Sigmoid colon (tissue), 7 donors: ENCODE measurements around the gene SDK1. TPM values are rescaled to one million over a fixed set of nuclear protein-coding genes. Genes with fewer than 3 reads are reported as not detected.

Experiments
- DNase-seq: peaks from one replicate; pipeline ENCODE4 v3.0.0-alpha.2; 2019
- H3K27ac ChIP-seq, 4 donors: fragments of 200-600 bp; sonication (generic); one replicate each; pipeline ENCODE4 v1.5.1; 2016 to 2019; ENCODE audit warnings: mild to moderate bottlenecking in 1 of 4
- H3K27me3 ChIP-seq, 3 donors: fragments of 200-600 bp; sonication (generic); one replicate each; pipeline ENCODE4 v1.5.1; 2019; ENCODE audit warnings: mild to moderate bottlenecking in 1 of 3
- H3K36me3 ChIP-seq, 4 donors: fragments of 200-600 bp; sonication (generic); one replicate each; pipeline ENCODE4 v1.5.1; 2016 to 2019
- H3K4me1 ChIP-seq, 4 donors: fragments of 200-600 bp; sonication (generic); one replicate each; pipeline ENCODE4 v1.5.1; 2017 to 2019
- H3K4me3 ChIP-seq, 4 donors: fragments of 200-600 bp; sonication (generic); one replicate each; pipeline ENCODE4 v1.5.1; 2017 to 2019; ENCODE audit warnings: mild to moderate bottlenecking in 2 of 4, moderate library complexity in 1 of 4
- H3K9me3 ChIP-seq, 4 donors: fragments of 200-600 bp in 3 of 4; sonication (generic) in 3 of 4; one replicate each; pipeline versions ENCODE4 v1.5.1 to v1.6.1; 2013 to 2019
- CTCF ChIP-seq, 4 experiments: fragments of 450-650 bp in 3 of 4; fragments of 200-600 bp in 1 of 4; IDR thresholded peaks; one replicate each; pipeline ENCODE4 v1.5.1; 2016 to 2019; ENCODE audit warnings: antibody characterized with exemption in 4 of 4, mild to moderate bottlenecking in 3 of 4, moderate library complexity in 2 of 4
- EP300 ChIP-seq, 4 donors: sonication (generic); formaldehyde crosslinking; IDR thresholded peaks; one replicate each; pipeline ENCODE4 v1.6.1; 2017; ENCODE audit warnings: antibody characterized with exemption in 4 of 4
- POLR2A ChIP-seq, 2 donors: fragments of 450-650 bp; IDR thresholded peaks; one replicate each; pipeline ENCODE4 v1.6.1; 2016; ENCODE audit warnings: antibody characterized with exemption in 2 of 2, mild to moderate bottlenecking in 2 of 2, moderate library complexity in 2 of 2
- POLR2AphosphoS5 ChIP-seq, 4 donors: sonication (generic); formaldehyde crosslinking; IDR thresholded peaks; one replicate each; pipeline ENCODE4 v1.6.1; 2017; ENCODE audit warnings: antibody characterized with exemption in 4 of 4
- WGBS, 2 donors: extraction: QIAGEN DNeasy Blood & Tissue Kit; methylation state at CpG; one replicate each; pipeline ENCODE4 v1.1.7; 2013; 5-methylcytosine and 5-hydroxymethylcytosine counted together
- intact Hi-C: fragments of 100-400 bp; cut with DNase I; formaldehyde crosslinking; loops from one replicate; pipeline ENCODE4 v1.15.1; 2023
- polyA plus RNA-seq, 3 donors: library from polyadenylated mRNA; stranded (reverse); fragments of 200-250 nt; gene quantifications; one replicate each; pipeline ENCODE4 v1.2.3, GENCODE V29; 2013
- total RNA-seq, 4 donors: library from RNA; depleted of rRNA; stranded (reverse); fragments of >200 nt; gene quantifications; one replicate each; pipeline ENCODE4 v1.1.0, GENCODE V29; 2016
- donor health status: healthy with polysubstance abuse.
- donor health status: Bipolar disorder and iron deficiency.
- donor health status: healthy.

Gene SDK1
- total and polyA plus RNA-seq, 7 donors: under 0.01 to 23.0 (median 10.0) TPM; not detected in 1

DNA sequence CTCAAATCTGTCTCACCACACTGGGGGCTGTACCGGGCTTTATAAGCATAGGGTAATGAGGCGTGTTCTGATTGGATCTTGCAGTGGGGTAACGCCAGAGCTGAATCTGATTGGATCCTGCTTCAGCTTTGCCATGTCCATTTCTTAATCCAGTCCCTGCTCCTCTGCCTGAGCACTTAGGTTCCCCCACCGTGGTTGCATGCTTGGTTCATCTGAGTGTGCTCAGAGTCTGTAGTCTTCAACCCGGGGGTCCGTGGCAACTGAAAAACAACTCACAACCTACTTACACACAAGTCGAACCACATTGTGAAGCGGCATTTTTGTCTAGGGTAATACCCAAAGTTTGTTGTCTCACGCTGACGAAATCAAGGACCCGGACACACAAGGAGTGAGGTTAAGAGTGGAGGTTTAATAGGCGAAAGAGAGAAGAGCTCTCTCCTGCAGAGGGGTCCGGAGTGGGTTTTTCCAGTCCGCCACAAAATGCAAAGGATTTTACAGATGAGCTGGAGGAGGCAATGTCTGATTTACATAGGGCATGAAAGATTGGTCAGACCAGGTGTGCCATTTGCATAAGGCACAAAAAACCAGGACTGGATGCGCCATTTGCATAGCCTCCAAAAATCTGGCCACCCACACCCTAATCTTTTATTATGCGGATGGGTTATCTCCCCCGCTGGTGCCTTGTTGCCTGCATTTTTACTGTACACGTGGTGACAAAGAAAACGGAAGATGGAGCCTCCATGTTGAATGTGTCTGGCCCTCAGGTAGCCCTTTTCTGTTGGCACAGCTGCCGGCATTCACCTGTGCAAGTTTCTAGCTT is 739.3 kb downstream of the SDK1 start:
- WGBS, 2 donors: 87 to 89% methylated on average over 20 of the region's 20 CpGs

GRCh38 chr7:4042402-4043045 is 741.5 kb downstream of the SDK1 start:
- H3K36me3 ChIP-seq: no peaks in the 10 kb centered on the region
- TF ChIP-seq CTCF (IDR thresholded peaks at IDR 0.05): no peak
- no peak for TF ChIP-seq POLR2AphosphoS5 (IDR thresholded peaks at IDR 0.05)
- no peak for TF ChIP-seq EP300 (IDR thresholded peaks at IDR 0.05)
- TF ChIP-seq POLR2A (IDR thresholded peaks at IDR 0.05): no peak
- no peak overlapping the region for H3K27ac ChIP-seq
- WGBS, 2 donors: 74 to 81% methylated on average over 11 of the region's 11 CpGs
- intact Hi-C loops: no loop called here
- no peaks in the 10 kb centered on the region for H3K9me3 ChIP-seq
- no peaks in the 10 kb centered on the region for H3K4me1 ChIP-seq
- H3K4me3 ChIP-seq: no peak overlapping the region
- H3K27me3 ChIP-seq: no peaks in the 10 kb centered on the region
- DNase-seq: no peak

More for the DNA sequence above, 739.3 kb downstream of the SDK1 start:
- H3K36me3 ChIP-seq: no peaks in the 10 kb centered on the region
- no peak overlapping the region for H3K27ac ChIP-seq
- H3K9me3 ChIP-seq: no peaks in the 10 kb centered on the region
- no peak for DNase-seq
- H3K4me1 ChIP-seq: no peaks in the 10 kb centered on the region
- H3K27me3 ChIP-seq: no peaks in the 10 kb centered on the region
- no peak for TF ChIP-seq CTCF (IDR thresholded peaks at IDR 0.05)
- no peak for TF ChIP-seq POLR2AphosphoS5 (IDR thresholded peaks at IDR 0.05)
- no peak for TF ChIP-seq POLR2A (IDR thresholded peaks at IDR 0.05)
- no peak for TF ChIP-seq EP300 (IDR thresholded peaks at IDR 0.05)
- intact Hi-C loops: no loop called here
- no peak overlapping the region for H3K4me3 ChIP-seq

DNA sequence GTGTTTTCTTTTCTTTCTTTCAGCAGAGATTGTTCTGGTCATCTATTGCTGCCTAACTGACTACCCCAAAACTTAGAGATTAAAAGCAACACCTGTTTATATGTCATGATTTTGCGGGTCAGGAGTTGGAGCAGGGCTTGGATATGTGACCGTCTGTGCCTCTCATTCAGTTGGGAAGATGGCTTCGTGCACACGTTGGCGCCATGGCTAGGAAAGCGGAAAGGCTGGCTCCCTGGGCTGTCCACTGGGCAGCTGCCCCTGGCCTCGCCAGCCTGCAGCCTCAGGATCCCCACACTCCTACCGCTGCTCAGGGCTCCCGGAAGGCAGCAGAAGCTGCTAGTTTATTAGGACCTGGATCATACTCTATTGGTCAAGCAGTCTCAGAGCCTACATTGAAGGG is 742.9 kb downstream of the SDK1 start:
- H3K27ac ChIP-seq: no peak overlapping the region
- DNase-seq: no peak
- H3K4me1 ChIP-seq: no peaks in the 10 kb centered on the region
- H3K36me3 ChIP-seq: no peaks in the 10 kb centered on the region
- no peaks in the 10 kb centered on the region for H3K9me3 ChIP-seq
- no peak overlapping the region for H3K4me3 ChIP-seq
- no peaks in the 10 kb centered on the region for H3K27me3 ChIP-seq
- intact Hi-C loops: no loop called here
- WGBS, 2 donors: 94% methylated on average over 9 of the region's 9 CpGs
- TF ChIP-seq POLR2AphosphoS5 (IDR thresholded peaks at IDR 0.05) (no peak), CTCF (IDR thresholded peaks at IDR 0.05) (no peak), POLR2A (IDR thresholded peaks at IDR 0.05) (no peak), EP300 (IDR thresholded peaks at IDR 0.05) (no peak)

GRCh38 chr7:4045450-4045849 is 744.4 kb downstream of the SDK1 start:
- Histone ChIP-seq H3K4me1 (no peaks in the 10 kb centered on the region), H3K4me3 (no peak overlapping the region), H3K27ac (no peak overlapping the region), H3K9me3 (no peaks in the 10 kb centered on the region), H3K27me3 (no peaks in the 10 kb centered on the region), H3K36me3 (no peaks in the 10 kb centered on the region)
- DNase-seq: no peak
- 95 to 96% methylated on average over 15 of the region's 15 CpGs for WGBS, 2 donors
- intact Hi-C loops: no loop called here
- TF ChIP-seq CTCF (IDR thresholded peaks at IDR 0.05) (no peak), POLR2A (IDR thresholded peaks at IDR 0.05) (no peak), EP300 (IDR thresholded peaks at IDR 0.05) (no peak), POLR2AphosphoS5 (IDR thresholded peaks at IDR 0.05) (no peak)
